ENCODE measurements around the gene GTF2H1.
A peak's percentile ranks its signal among the peaks of the same experiment; 100 is the strongest.

GTF2H1 gene

DNA sequence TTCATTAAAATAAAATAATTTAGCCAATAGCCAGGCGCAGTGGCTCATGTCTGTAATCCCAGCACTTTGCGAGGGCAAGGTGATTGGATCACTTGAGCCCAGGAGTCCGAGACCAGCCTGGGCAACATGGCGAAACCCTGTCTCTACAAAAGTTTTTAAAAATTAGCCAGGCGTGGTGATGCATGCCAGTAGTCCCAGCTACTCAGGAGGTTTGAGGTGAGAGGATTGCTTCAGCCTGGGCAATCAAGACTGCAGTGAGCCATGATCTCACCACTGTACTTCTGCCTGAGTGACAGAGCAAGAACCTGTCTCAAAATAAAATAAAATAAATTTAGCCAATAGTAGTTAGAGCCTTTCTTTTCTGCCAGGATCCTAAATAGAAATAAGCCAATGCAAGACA, 12.7 kb upstream of the GTF2H1 start:
- TF ChIP-seq, protein P1, sequence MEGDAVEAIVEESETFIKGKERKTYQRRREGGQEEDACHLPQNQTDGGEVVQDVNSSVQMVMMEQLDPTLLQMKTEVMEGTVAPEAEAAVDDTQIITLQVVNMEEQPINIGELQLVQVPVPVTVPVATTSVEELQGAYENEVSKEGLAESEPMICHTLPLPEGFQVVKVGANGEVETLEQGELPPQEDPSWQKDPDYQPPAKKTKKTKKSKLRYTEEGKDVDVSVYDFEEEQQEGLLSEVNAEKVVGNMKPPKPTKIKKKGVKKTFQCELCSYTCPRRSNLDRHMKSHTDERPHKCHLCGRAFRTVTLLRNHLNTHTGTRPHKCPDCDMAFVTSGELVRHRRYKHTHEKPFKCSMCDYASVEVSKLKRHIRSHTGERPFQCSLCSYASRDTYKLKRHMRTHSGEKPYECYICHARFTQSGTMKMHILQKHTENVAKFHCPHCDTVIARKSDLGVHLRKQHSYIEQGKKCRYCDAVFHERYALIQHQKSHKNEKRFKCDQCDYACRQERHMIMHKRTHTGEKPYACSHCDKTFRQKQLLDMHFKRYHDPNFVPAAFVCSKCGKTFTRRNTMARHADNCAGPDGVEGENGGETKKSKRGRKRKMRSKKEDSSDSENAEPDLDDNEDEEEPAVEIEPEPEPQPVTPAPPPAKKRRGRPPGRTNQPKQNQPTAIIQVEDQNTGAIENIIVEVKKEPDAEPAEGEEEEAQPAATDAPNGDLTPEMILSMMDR (IDR thresholded peaks at IDR 0.05; ENCODE audit: low read depth, low read length) = no peak
- in situ Hi-C loops (cut with HindIII; ENCODE audit: low sequenced_read_pairs) = no loop called here
- DNase-seq (ENCODE audit: low read depth, low spot score) = no peak
- H3K4me3 ChIP-seq (ENCODE audit: low read depth, low read length) = no peak overlapping the region

DNA sequence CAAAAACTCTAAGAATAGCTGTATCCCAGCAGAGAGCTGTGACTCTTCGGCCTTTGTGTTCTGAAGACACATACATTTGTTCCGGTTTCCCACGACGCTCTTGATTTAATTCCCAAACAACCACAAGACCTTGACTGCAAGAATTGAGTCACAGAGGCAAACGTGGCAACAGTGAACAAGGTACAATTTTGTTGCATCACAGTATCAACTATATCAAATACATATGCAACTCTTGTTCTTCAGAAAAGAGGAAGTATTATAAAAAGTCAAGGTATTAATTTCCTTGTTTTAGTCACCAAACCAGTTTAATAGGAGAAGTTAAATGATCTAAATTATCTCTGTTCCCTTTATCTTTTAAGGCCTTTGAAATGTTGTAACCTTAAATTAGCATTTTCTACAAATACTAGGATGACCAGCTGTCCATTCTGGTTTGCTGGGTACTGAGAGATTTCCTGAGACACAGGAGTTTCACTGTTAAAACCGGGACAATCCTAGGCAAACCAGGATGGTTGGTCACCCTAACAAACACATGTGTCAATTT, 11.5 kb upstream of the GTF2H1 start:
- no peak overlapping the region for H3K4me3 ChIP-seq (ENCODE audit: low read depth, low read length)
- in situ Hi-C loops (cut with HindIII; ENCODE audit: low sequenced_read_pairs) = no loop called here
- TF ChIP-seq, protein P1 (IDR thresholded peaks at IDR 0.05; ENCODE audit: low read depth, low read length) = no peak
- peak; percentile 76 for DNase-seq (ENCODE audit: low read depth, low spot score)

DNA sequence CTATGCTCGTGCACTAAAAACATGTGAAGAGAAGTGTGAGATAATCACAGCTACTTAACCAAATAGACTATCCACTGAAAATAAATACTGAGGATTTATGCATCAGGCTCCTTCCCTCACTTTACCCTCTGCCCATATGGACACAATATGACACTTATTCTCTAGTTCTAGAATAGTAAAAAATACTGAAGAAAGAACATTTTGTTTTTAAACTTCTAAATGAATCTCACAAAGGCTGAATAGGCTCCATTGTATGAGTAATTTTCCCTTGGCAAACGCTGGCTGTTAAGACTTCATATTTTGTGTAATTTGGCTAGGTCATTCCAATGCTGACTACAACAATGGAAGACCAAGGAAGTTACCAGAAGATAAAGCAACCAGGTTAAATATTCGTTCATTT, 10.4 kb upstream of the GTF2H1 start:
- no peak overlapping the region for H3K4me3 ChIP-seq (ENCODE audit: low read depth, low read length)
- TF ChIP-seq, protein P1 (IDR thresholded peaks at IDR 0.05; ENCODE audit: low read depth, low read length) = no peak
- peak; percentile 57 for DNase-seq (ENCODE audit: low read depth, low spot score)
- in situ Hi-C loops (cut with HindIII; ENCODE audit: low sequenced_read_pairs) = no loop called here

DNA sequence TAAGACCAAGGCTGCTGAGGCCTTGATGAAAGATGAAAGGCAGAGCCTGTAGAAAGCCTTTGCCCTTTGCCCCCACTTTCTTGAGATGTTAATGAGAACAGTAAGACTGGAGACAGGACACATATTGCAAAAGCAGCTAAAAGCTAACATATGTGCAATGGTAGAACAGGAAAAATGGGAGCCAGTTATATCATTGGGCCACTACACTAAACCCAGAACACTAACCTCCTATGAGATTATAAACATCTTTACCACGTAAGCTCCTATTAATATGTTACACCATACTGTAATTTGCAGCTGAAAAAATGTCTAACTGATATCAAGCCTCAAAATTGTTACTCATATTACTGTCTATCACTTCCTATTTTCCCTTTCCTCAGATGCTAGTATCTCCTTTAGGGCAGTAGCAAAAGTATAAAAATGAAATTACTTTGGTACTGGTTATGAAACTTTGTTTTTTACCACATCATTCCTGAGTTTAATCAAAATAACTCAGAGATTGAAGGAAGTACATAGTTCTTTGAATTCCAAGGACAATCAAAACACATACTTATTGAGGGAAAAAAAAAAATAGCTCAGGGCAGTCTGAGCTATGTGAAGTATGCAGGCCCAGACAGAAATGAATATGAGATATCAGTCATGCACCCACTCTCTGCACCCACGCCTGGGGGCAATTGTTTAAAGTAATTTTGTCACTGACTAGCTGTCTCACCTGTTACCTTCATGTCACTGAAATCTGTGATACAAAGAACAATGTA, 9.5 kb upstream of the GTF2H1 start:
- DNase-seq (ENCODE audit: low read depth, low spot score) = peak; percentile 38
- in situ Hi-C loops (cut with HindIII; ENCODE audit: low sequenced_read_pairs) = no loop called here
- H3K4me3 ChIP-seq (ENCODE audit: low read depth, low read length) = no peak overlapping the region
- TF ChIP-seq, protein P1 (IDR thresholded peaks at IDR 0.05; ENCODE audit: low read depth, low read length) = no peak

DNA sequence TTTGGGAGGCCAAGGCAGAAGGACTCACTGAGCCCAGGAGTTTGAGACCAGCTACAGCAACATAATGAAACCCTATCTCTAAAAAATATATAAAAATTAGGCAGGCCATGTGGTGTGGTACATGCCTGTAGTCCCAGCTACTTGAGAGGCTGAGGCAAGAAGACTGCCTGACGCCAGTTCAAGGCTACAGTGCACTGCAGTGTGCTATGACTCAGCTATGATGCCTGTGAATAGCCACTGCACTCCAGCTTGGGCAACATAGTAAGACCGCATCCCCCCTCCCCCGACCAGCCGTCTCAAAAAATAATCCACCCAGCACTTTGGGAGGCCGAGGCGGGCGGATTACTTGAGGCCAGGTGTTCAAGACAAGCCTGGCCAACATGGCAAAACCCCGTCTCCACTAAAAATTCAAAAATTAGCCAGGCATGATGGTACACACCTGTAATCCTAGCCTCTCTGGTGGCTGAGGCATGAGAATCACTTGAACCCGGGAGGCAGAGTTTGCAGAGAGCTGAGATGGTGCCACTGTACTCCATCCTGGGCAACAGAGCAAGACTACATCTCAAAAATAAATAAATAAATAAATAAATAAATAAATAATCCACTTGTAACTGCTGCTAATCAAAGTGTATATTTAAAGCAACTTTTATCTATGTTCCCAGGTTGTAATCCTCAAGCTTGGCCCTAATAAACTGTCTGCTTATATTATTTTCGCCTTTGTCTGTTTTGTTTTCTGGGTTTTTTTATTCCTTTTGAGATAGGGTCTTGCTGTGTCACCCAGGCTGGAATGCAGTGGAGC, 8.2 kb upstream of the GTF2H1 start:
- peak; percentile 17 for DNase-seq (ENCODE audit: low read depth, low spot score)
- no peak overlapping the region for H3K4me3 ChIP-seq (ENCODE audit: low read depth, low read length)
- in situ Hi-C loops (cut with HindIII; ENCODE audit: low sequenced_read_pairs) = no loop called here
- TF ChIP-seq, protein P1 (IDR thresholded peaks at IDR 0.05; ENCODE audit: low read depth, low read length) = no peak

DNA sequence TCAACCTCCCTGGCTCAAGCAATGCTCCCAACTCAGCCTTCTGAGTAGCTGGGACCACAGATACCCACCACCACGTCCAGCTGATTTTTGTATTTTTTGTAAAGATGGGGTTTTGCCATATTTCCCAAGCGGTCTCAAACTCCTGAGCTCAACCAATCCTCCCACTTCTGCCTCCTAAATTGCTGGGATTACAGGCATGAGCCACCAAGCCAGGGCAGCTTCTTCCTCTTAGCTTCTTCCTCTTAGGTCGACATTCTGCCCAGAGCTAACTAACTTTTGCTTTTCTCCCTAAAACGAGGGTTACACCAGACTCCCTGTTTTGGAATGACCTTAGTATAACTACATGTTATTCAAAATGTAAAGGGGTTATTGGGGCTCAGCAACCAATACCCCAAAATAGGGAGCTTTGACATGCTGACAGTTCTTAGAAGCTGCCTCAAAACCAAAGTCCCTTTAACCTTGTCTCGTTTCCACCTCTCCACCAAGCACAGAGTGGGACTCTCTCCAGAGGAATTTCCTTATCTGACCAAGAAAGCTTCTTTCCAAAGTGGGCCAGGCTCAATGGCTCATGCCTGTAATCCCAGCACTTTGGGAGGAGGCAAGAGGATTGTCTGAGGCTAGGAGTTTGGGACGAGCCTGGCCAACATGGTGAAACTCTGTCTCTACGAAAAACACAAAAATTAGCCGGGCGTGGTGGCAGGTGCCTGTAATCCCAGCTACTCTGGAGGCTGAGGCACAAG, 7.4 kb upstream of the GTF2H1 start:
- in situ Hi-C loops (cut with HindIII; ENCODE audit: low sequenced_read_pairs) = no loop called here
- TF ChIP-seq, protein P1 (IDR thresholded peaks at IDR 0.05; ENCODE audit: low read depth, low read length) = no peak
- DNase-seq (ENCODE audit: low read depth, low spot score) = no peak
- no peak overlapping the region for H3K4me3 ChIP-seq (ENCODE audit: low read depth, low read length)

Measured in astrocyte of the spinal cord (primary cell).